ENCODE results near the gene NAB2. TPM values are rescaled to one million over a fixed set of nuclear protein-coding genes. Genes with fewer than 3 reads are reported as not detected.

The NAB2 gene
- total and polyA plus RNA-seq, 2 donors (not counting 3 experiments of a cell fraction or from before 2014, with no cell fraction given), result 14.6 to 15.9 TPM

DNA sequence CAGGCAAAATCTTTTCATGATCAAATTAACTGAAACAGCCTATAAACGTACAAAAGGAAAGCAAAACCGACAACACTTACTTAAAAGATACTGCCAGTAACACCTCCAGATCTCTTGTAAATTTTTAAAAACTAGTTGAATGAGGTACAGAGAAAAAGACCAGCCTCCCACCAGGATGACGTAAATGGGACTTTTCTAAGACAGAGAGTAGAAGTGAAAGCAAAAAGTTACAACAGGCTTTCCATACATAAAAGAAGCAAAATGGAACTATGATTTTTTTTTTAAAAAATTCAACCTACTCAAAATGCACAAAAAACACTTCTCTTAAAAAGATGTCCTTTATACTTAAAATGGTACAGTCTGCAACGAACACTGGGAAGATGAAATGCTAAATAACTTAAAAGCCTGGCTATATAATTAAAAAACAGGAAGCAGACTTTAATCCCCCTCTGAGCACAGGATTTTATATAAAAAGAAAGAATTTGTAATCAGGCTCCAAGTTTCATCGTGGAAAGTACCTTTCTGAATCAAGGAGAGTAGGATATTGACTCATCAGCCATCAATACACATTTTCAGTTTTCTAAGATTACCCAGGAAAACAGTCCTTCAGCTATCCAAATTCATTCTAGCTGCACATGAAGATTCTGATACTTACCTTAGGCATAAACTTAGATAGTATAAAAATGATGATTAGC is 24.8 kb upstream of the NAB2 start:
- H3K27me3 ChIP-seq (ENCODE audit: control insufficient read depth in 2 of 2, insufficient read depth in 2 of 2, low read length in 2 of 2), result no peaks in the 10 kb centered on the region
- H2AFZ ChIP-seq (ENCODE audit: low read depth, low read length), result no peak overlapping the region
- POLR2A ChIA-PET, result no interaction called here
- peaks cover 5 to 10% of the 10 kb centered on the region in 2 experiments for H3K36me3 ChIP-seq (ENCODE audit: control insufficient read depth in 2 of 2, extremely low read depth in 1 of 2, insufficient read depth in 2 of 2, low read length in 2 of 2)
- FAIRE-seq (no peak), DNase-seq (ENCODE audit: low read depth, low spot score) (no peak)
- H4K20me1 ChIP-seq (replicated peaks; ENCODE audit: control insufficient read depth, extremely low read depth, insufficient read depth, low read length), result no peaks in the 10 kb centered on the region
- H3K9ac ChIP-seq (replicated peaks; ENCODE audit: extremely low read depth, insufficient read depth, low read length), result no peak overlapping the region
- dilution Hi-C loops (cut with MboI; ENCODE audit: extremely low pct_ligation_motif_present, low sequenced_read_pairs), result no loop called here
- no TSS peak for BruUV-seq (replicated peaks)
- no peak overlapping the region for H3K4me2 ChIP-seq (ENCODE audit: insufficient read depth, low read length)
- H3K27ac ChIP-seq (ENCODE audit: insufficient read depth, low read depth, low read length), result no peak overlapping the region
- H3K79me2 ChIP-seq (ENCODE audit: control insufficient read depth, insufficient read depth, low read length), result no peaks in the 10 kb centered on the region
- no peak for TF ChIP-seq JUN (IDR thresholded peaks at IDR 0.05; ENCODE audit: borderline replicate concordance, insufficient read depth, insufficient read length, low read depth)
- no peak for TF ChIP-seq GATA2 (IDR thresholded peaks at IDR 0.05; ENCODE audit: insufficient read depth, insufficient read length, low read depth, low read length)
- TF ChIP-seq MAX (IDR thresholded peaks at IDR 0.05; ENCODE audit: insufficient read depth, insufficient read length), result no peak
- no peak for TF ChIP-seq FOS (IDR thresholded peaks at IDR 0.05; ENCODE audit: borderline replicate concordance, insufficient read depth, low read length)
- no peak overlapping the region for H3K4me3 ChIP-seq (replicated peaks in 1 of 3; ENCODE audit: insufficient read depth in 1 of 3, low read depth in 1 of 3, low read length in 3 of 3)
- no peaks in the 10 kb centered on the region for H3K4me1 ChIP-seq (ENCODE audit: control insufficient read depth, extremely low read depth, insufficient read depth, low read length)
- no peaks in the 10 kb centered on the region for H3K9me3 ChIP-seq (replicated peaks; ENCODE audit: control insufficient read depth, insufficient read depth, low read length)
- no peaks in the 10 kb centered on the region for H3K9me1 ChIP-seq (replicated peaks; ENCODE audit: control insufficient read depth, extremely low read depth, insufficient read depth, low read length)
- intact Hi-C loops (cut with micrococcal nuclease), result no loop called here
- CTCF ChIA-PET, result interaction anchor here (0.6 to 8.3 kb wide), 5 partner anchors 26 to 307 kb away, joined by 3 to 46 read pairs (median 3); partner anchors contain the start of gene STAT6

DNA sequence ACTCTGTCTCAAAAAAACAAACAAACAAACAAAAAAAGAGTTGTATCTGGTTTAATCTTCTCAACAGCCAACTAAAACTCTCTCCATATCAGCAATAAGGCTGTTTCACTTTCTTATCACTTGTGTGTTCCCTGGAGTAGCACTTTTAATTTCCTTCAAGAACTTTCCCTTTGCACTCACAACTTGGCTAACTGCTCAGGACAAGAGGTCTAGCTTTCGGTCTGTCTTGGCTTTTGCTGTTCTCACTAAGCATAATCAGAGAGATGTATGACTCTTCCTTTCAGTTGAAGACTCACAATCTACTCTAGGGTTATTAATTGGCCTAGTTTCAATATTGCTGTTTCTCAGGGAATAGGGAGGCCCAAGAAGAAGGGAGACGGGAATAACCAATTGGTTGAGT is 22.7 kb upstream of the NAB2 start:
- no peak for FAIRE-seq
- Histone ChIP-seq H3K4me3 (replicated peaks in 1 of 3; ENCODE audit: insufficient read depth in 1 of 3, low read depth in 1 of 3, low read length in 3 of 3) (no peak overlapping the region), H2AFZ (ENCODE audit: low read depth, low read length) (no peak overlapping the region), H4K20me1 (replicated peaks; ENCODE audit: control insufficient read depth, extremely low read depth, insufficient read depth, low read length) (no peaks in the 10 kb centered on the region), H3K27me3 (ENCODE audit: control insufficient read depth in 2 of 2, insufficient read depth in 2 of 2, low read length in 2 of 2) (no peaks in the 10 kb centered on the region), H3K79me2 (ENCODE audit: control insufficient read depth, insufficient read depth, low read length) (no peaks in the 10 kb centered on the region), H3K27ac (ENCODE audit: insufficient read depth, low read depth, low read length) (no peak overlapping the region), H3K4me2 (ENCODE audit: insufficient read depth, low read length) (no peak overlapping the region), H3K9ac (replicated peaks; ENCODE audit: extremely low read depth, insufficient read depth, low read length) (no peak overlapping the region), H3K9me1 (replicated peaks; ENCODE audit: control insufficient read depth, extremely low read depth, insufficient read depth, low read length) (no peaks in the 10 kb centered on the region), H3K4me1 (ENCODE audit: control insufficient read depth, extremely low read depth, insufficient read depth, low read length) (no peaks in the 10 kb centered on the region), H3K9me3 (replicated peaks; ENCODE audit: control insufficient read depth, insufficient read depth, low read length) (no peaks in the 10 kb centered on the region), H3K36me3 (ENCODE audit: control insufficient read depth in 2 of 2, extremely low read depth in 1 of 2, insufficient read depth in 2 of 2, low read length in 2 of 2) (peaks cover 0 to 12% of the 10 kb centered on the region in 2 experiments)
- POLR2A ChIA-PET, result interaction anchor here (0.5 kb wide), 1 partner anchor 196 kb away, joined by 12 read pairs; no protein-coding TSS in a partner anchor
- BruUV-seq (replicated peaks), result no TSS peak
- TF ChIP-seq MYC (IDR thresholded peaks at IDR 0.05; ENCODE audit: low read depth, low read length) (no peak), FOS (IDR thresholded peaks at IDR 0.05; ENCODE audit: borderline replicate concordance, insufficient read depth, low read length) (no peak)
- dilution Hi-C loops (cut with MboI; ENCODE audit: extremely low pct_ligation_motif_present, low sequenced_read_pairs) (no loop called here), intact Hi-C loops (cut with micrococcal nuclease) (no loop called here)
- DNase-seq (ENCODE audit: low read depth, low spot score), result no peak
- CTCF ChIA-PET, result interaction anchor here (1.1 to 8.3 kb wide), 5 partner anchors 26 to 110 kb away, joined by 3 to 46 read pairs (median 5); partner anchors contain the start of gene STAT6

All from endothelial cell of umbilical vein (primary cell).